ENCODE results near the gene S100A7.

S100A7 gene

GRCh38 chr1:153506386-153506785 lies 45.9 kb upstream of the S100A7 start:
- no peak for DNase-seq (ENCODE audit: low read depth)
- TF ChIP-seq POLR2A (IDR thresholded peaks at IDR 0.05; ENCODE audit: extremely low read depth, insufficient read length): no peak
- no peak for TF ChIP-seq MYC (IDR thresholded peaks at IDR 0.05; ENCODE audit: low read depth, low read length)
- no peak for TF ChIP-seq MAX (IDR thresholded peaks at IDR 0.05; ENCODE audit: low read depth, low read length)
- TF ChIP-seq CTCF (IDR thresholded peaks at IDR 0.05; ENCODE audit: low read depth, low read length): no peak
- H3K4me3 ChIP-seq (ENCODE audit: low read depth, low read length): no peak overlapping the region

- TF ChIP-seq MYC (IDR thresholded peaks at IDR 0.05; ENCODE audit: low read depth, low read length) (no peak), POLR2A (IDR thresholded peaks at IDR 0.05; ENCODE audit: extremely low read depth, insufficient read length) (no peak), MAX (IDR thresholded peaks at IDR 0.05; ENCODE audit: low read depth, low read length) (no peak), CTCF (IDR thresholded peaks at IDR 0.05; ENCODE audit: low read depth, low read length) (no peak)
- no peak overlapping the region for H3K4me3 ChIP-seq (ENCODE audit: low read depth, low read length)
- DNase-seq (ENCODE audit: low read depth): no peak
Observed at GRCh38 chr1:153505576-153505975, 45.1 kb upstream of the S100A7 start.

- TF ChIP-seq POLR2A (IDR thresholded peaks at IDR 0.05; ENCODE audit: extremely low read depth, insufficient read length) (no peak), MYC (IDR thresholded peaks at IDR 0.05; ENCODE audit: low read depth, low read length) (no peak), MAX (IDR thresholded peaks at IDR 0.05; ENCODE audit: low read depth, low read length) (no peak), CTCF (IDR thresholded peaks at IDR 0.05; ENCODE audit: low read depth, low read length) (no peak)
- no peak overlapping the region for H3K4me3 ChIP-seq (ENCODE audit: low read depth, low read length)
- no peak for DNase-seq (ENCODE audit: low read depth)
Observed at GRCh38 chr1:153503766-153504165, 43.3 kb upstream of the S100A7 start.

- no peak overlapping the region for H3K4me3 ChIP-seq (ENCODE audit: low read depth, low read length)
- TF ChIP-seq MAX (IDR thresholded peaks at IDR 0.05; ENCODE audit: low read depth, low read length) (no peak), CTCF (IDR thresholded peaks at IDR 0.05; ENCODE audit: low read depth, low read length) (no peak), MYC (IDR thresholded peaks at IDR 0.05; ENCODE audit: low read depth, low read length) (no peak), POLR2A (IDR thresholded peaks at IDR 0.05; ENCODE audit: extremely low read depth, insufficient read length) (no peak)
- DNase-seq (ENCODE audit: low read depth): no peak
Observed at GRCh38 chr1:153498746-153499145, 38.3 kb upstream of the S100A7 start.

- no peak overlapping the region for H3K4me3 ChIP-seq (ENCODE audit: low read depth, low read length)
- DNase-seq (ENCODE audit: low read depth): no peak
- TF ChIP-seq POLR2A (IDR thresholded peaks at IDR 0.05; ENCODE audit: extremely low read depth, insufficient read length): no peak
- no peak for TF ChIP-seq CTCF (IDR thresholded peaks at IDR 0.05; ENCODE audit: low read depth, low read length)
- TF ChIP-seq MAX (IDR thresholded peaks at IDR 0.05; ENCODE audit: low read depth, low read length): no peak
- TF ChIP-seq MYC (IDR thresholded peaks at IDR 0.05; ENCODE audit: low read depth, low read length): no peak
Observed at GRCh38 chr1:153495536-153495935, 35.1 kb upstream of the S100A7 start.

All from NB4 (cell line).